Measurements from ENCODE around the gene TSPEAR.

- no peak for TF ChIP-seq CTCF (IDR thresholded peaks at IDR 0.05 in 4 of 5, conservative IDR thresholded peaks at IDR 0.05 in 1 of 5)
- TF ChIP-seq POLR2A (IDR thresholded peaks at IDR 0.05), result no peak
These were observed 221.0 kb downstream of the TSPEAR start for GRCh38 chr21:44490405-44490804.

All from gastrocnemius medialis (tissue), 4 donors.